GM18508 (cell line): Measurements from ENCODE around the gene COL2A1.

Experiments used
- ATAC-seq: cut with Tn5 transposase; IDR thresholded peaks from one replicate; pipeline ENCODE4 v1.9.1; 2021; ENCODE audit warnings: moderate number of reproducible peaks; ENCODE audit not compliant: insufficient read depth, unreplicated experiment

The COL2A1 gene

DNA sequence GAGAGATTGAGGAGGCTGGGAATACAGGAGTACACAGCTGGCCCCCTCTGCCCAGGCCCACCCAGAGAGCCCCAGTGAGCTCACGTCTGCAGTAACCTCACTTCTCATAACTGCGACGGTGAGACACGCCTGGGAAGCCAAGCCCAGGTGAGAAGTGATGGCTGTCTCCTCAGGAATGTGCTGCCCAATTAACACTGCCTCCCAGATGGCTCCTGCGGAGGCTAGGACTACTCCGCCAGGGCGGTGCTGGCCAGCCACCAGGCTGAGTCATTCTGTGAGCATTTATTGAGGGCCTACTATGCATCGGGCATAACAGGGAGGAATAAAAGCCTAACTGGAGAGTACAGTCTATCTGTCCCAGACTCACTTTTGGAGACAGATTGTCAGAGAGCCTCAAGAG lies 50.2 kb downstream of the COL2A1 start:
- ATAC-seq: no peak

DNA sequence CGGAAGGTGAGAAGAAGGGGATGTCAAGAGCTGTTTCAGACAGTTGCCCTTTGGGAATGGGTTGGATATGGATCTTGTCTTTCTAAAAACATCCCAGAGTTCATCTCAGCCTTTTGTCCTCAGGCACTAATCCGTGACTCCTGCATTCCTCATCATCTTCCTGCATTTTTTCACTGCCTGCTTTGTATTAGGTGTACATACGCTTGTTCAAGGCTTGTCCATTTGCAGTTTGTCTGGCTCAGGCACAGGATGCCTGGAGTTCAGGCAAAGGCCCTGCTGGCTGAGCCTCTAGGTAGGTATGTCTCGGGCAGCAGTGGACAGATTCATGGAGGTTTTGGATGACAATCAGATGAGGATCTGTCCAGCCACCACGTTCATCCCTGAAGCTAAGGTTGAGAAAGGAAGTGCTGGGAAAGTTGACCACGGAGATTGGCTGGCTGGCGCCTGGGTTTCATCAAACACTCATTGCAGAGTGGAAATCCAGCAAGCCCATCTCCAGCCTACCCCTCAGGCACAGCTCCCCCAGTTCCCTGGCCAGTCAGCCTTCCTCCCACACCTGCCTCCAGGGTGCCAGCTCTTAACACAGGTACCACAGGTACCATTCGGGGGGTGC lies 53.3 kb downstream of the COL2A1 start:
- ATAC-seq: no peak

DNA sequence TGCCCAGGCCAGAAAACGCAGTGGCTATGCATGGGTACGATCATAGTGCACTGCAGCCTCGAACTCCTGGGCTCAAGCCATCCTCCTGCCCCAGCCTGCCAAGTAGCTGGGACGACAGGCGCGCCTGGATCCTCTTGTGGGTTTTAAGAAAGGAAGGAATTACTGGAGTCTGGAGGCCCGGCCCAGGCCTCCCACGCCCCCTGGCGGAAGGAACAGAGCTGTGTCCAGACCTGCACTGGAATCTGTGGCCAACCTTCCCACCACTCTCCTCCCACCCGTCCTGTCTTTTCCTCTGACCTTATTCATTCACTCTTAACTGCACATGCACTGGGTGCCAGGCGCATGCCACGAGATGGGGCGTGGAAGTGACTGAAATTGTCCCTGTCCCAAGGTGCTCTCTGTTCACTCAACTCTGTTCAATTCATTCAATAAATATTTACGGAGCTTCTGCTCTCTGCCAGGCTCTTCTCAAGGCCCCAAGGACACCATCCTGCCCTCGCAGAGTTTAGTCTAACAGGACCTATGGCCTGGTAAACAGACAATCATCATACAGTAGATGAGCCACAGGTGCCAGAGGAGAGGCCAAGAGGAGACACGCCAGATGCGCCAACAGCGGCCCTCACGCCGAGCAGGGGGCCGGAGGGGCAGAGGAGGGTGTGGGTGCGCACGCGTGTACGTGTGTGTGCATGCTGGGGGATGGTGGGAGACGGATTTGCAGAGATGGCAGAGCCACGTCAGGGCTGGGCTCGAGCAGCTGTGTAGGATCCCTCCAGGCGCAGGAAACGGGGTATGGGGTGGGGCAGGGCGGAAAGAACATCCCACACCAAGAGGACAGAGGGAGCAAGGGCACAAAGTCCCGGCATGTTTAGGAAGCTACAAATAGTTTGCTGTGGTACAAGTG lies 54.6 kb downstream of the COL2A1 start:
- no peak for ATAC-seq

DNA sequence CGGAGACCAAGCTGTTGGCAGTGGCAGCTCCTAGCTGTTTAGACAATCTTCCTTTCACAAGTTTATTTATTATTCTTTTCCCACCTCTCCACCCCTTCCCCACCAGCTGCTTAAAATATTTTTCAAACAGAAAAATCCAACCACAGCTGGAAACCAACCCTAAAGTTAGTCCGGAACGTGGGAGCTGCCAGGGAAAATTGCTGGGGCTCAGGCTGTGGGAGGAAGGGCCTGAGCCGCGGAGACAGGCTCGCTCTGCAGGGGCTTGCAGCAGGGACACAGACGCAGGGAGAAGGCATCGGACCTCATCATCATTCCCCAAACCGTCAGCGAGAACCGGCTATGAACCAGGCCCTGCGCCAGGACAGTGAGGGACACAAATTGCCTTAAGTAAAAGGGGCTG lies 56.9 kb downstream of the COL2A1 start:
- ATAC-seq: no peak

DNA sequence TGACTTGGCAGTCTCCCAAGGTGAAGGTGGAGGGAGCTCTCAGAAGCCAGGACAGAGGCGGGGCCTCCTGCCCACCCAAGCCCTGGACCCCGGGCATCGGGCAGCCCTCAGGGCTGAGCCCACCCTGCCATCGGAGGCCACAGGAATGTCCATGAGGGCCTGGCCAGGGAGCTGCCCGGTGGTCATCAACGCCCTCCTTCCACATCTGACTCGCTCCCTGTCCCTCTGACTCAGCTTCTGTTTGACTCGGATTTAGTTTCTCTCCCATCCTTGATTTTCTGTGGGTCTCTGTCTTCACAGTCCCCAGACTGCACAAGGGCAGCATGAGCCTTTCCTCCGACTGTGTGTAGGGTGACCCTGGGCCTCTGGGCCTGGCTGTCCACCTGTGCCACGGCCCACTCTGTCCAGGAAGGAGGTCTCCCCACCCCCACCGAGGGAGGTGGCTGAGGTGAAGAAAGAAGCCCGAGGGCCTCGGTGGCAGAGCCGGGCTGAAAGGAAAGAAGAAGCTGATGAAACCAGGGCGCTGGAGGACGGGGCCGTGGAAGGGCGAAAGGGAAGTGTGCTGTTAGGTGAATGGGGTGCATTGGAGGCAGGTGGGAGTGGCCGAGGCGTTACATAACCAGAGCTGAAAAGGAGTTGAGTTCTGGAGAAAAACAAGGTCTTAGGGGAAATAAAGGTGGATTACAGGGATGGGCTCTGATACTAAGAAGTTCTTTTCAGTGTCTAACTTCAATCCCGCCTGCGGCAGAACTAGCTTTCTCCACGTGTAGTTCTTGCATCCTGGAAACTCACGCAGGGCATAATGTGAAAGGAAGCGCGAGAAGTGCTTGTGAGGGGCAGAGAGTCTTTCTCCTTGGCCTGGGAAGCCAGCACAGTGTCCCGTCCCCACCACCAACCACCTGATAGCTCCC lies 57.6 kb downstream of the COL2A1 start:
- ATAC-seq: no peak

DNA sequence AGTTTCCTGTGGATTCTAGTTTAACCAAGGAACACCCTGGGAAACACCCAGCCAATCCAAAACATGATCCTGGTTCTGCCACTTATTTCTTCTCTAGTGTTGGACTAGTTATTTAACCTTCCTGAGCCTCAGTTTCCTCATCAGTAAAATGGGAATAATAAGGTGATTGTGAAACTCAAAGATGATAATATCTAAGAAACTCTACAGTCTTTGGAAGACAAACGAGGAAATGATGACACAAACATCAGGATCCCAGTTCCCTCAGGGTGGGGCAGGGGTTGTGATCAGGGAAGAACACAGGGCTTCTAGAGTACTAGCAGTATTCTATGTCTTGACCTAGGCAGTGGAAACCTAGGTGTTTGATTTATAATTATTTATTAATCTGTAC lies 58.9 kb downstream of the COL2A1 start:
- ATAC-seq: no peak

DNA sequence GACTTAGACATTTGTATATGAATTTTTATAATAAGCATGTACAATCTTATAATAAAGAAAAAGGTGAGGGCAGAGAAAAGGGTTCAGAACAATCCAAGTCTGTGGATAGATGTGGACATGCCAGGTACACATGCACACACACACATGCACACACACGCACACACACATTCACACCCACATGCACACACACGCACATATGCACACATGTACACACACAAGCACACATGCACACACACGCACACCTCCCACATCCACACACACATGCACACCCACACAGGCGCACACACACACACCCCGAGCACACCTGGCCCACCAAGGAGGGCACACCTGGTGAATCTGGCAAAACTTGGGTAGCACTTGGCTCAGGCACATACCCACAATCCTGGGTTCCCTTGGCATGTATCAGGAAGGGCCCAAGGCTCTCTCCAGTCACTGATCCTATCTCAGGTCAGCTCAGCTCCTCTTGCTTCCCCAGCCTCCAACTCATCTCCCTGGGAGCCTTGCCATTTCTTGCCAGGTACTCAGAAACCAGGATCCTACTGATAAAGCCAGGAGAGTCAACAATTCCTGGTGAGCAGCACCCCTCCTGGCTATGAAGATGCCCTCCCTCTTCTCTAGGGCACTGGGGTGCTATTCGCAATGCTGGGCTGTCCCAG lies 59.5 kb downstream of the COL2A1 start:
- ATAC-seq: no peak

DNA sequence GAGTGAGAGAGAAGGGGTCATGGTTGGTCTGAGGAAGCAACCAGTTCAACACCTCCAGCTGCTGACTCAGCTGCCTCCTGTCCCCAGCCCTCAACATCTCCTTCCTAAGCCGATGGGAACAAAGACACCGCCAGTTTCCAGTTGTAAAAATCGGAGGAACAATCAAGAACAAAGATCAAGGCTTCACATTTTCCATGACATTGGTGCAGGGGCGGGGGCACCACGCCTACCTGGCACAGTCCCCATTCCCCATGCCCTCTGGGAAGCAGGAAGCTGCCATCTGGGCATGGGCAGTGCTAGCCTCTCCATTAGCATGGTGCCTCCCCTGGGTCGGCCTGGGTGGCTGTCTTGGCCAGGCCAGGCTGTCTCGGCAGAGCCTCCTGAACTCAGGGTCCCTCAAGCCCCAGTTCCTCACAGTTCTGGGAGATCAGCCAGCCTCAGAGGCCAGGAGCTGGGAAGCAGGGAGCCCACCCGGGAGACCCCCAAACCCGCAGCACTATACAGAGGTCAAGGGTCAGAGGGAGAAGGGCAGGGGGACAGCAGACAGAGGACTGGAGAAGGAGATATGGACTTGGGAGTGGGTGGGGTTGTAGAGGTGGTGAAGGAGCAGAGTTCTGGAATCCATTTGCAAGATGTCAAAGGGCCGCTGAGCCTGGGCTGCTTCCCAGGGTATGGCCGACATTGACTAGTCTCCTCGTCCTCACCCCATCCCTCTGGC lies 60.5 kb downstream of the COL2A1 start:
- ATAC-seq: no peak

DNA sequence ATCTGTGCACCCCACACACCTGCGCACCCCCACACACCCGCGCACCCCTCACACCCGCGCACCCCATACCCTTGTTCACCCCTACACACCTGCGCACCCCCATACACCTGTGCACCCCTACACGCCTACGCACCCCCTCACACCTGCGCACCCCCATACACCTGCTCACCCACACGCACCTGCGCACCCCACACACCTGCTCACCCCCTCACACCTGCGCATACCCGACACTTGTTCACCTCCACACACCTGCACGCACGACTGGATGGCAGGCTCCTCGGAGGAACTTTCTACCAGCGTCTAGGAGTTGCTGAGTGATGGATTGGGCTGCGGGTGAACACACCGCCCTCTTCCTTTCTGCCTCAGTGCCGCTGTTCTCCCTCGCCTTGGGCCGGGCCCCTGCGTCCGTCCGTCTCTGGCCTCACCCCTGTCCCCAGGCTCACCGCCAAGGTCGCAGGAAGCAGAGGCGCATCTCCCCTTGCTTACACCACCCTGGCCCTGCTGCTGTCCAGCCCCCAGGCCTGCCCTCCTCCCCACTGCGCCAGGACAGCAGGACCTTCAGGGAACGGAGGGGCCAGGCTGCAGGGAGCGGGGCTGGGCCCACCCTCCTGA lies 61.6 kb downstream of the COL2A1 start:
- no peak for ATAC-seq

DNA sequence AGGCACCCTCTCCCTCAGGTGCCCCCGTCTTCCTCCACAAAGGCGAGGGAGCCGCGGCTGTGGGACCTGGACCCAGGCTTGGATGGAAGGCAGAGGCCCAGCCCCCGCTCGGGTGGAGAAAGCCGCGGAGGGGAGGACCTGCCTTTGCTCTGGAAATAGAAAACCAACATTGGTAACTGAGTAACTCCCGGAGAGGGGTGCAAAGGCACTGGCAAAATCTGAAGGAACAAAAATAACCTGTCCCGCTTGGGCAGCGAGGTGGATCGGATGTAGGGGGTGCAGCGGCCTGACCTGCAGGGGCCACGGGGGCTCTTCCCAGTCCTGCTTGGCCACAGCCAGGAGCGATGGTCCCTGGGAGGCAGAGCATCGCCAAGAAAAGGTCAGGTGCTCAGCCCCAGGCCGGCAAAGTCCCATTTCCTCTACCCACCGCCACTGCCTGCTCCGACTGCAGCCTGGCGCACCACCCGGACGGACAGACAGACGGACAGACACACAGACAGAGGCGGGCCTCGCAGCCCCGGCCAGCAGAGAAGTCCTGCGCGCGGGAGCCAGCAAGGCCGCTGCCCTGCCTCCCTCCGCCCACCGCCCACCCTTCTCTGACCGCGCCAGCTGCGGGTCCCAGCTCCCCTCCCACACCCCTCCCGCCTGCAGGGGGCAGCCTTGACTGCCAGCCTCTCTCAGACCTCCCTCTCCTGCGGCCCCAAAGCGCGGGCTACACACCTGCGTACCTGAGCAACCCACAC lies 62.2 kb downstream of the COL2A1 start:
- no peak for ATAC-seq

DNA sequence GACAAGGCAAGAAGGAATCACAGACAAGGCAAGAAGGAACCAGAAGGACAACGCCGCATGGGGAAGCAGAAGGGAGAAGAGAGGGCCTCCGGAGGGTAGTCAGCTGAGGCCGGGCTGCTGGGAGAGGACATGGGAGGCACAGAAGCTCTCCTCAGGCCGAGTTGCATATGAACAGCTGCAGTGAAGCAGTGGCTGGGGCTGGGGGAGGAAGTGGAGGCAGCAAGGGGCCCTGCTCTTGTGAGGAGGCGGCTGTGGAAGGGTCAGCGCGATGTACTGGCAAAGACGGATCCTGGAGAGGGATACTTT lies 62.8 kb downstream of the COL2A1 start:
- ATAC-seq: no peak

DNA sequence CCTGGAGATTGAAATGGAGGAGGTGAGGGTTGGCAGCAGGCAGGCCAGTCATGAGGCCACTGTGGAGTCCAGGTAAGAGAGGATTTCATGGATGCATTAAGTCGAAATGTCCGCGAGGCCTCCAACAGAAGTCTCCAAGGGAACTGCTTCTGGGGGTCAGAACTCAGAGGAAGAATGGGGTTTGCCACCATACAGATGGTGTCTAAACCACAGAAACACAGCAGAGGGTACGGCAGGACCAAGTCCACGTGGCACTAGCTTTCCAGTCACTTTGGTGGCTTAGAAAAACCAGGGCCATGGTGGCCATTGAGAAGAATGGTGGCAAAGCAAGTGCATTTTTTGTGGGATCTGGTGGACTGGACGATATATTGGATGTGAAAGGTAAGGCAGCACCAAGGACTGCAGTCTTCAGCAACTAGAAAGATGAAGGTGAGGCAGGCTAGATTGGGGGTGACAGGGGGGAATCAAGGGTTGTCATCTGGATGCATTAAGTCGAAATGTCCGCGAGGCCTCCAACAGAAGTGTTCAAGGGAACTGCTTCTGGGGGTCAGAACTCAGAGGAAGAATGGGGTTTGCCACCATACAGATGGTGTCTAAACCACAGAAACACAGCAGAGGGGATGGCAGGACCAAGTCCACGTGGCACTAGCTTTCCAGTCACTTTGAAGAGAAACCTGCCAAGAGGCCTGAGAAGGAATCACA lies 63.4 kb downstream of the COL2A1 start:
- ATAC-seq: no peak

DNA sequence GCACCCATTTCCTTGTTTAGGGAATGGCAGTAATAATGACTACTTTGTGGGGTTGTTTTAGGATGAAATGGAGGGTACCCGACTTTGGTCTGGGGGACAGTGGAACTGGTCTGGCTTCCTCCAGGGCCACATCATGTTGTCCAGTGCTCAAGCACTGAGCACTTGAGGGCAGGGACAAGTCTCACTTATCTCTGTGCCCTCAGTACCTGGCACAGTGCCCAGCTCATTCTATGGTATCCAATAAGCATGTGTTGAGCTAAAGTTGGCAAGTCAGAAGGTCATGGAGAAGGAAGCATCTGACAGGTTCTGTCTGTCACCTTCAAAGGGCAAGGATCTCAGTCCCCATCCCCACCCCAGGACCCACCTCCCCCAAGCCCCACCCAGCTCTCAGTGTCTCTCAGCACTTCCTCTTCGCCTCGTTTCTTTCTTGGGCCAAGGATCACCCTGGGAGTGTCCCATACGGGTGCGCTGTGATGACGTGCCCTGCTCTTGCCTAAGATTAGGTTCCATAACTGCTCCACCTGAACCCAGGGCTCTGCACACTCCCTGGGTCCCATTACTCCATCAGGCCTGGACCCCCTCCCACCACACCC lies 65.2 kb downstream of the COL2A1 start:
- no peak for ATAC-seq

DNA sequence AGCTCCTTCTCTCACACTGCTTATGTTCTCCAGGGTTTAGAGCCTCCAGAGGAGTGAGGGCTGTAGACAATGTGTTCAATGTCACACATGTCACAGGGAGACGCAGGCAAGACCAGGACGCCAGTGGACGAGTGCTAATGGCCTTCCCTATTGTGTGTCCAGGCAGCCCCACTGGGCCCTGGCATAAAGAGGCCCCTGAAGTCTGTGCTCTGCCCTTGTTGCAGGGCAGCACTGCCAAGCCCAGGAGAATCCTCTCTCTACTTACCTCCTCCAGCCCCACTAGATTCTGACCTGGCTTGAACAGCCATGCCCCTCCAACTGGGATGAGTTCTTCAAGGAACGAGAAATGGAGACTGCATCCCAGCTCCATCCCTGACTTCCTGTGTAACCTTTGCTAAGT lies 65.7 kb downstream of the COL2A1 start:
- no peak for ATAC-seq

DNA sequence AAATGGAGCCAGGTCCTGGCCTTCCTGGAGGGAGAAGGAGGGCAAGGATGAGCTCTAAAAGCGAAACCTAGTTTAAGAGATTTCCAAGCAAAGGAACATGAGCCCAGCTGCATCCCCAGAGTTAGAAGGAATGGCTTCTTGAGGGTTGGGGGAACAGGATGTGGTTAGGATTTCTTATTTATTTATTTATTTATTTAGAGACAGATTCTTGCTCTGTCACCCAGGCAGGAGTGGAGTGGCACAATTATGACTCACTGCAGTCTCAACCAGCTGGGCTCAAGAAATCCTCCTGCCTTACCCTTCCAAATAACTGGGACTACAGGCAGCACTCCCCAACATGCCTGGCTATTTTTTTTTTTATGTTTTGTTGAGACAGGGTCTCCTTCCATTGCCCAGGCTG lies 66.2 kb downstream of the COL2A1 start:
- no peak for ATAC-seq

DNA sequence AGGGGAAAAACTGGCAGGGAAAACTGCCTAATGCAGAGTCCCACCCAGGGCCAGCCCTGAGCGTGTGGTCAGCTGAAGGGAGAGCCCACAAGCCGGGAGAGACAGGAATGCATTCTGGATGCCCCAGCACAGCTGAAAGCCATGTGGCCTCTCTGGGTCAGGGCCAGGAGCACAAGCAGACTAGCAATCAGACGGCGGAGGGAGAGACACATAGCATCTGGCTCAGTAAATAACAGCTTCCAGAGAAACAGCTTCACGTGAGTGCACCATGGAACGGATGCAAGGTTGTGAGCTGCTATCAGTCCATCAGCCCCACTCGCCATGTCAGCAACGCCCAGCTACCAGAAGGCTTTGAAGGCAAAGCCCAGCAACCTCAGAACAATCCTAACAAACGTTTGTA lies 69.1 kb downstream of the COL2A1 start:
- ATAC-seq: no peak

DNA sequence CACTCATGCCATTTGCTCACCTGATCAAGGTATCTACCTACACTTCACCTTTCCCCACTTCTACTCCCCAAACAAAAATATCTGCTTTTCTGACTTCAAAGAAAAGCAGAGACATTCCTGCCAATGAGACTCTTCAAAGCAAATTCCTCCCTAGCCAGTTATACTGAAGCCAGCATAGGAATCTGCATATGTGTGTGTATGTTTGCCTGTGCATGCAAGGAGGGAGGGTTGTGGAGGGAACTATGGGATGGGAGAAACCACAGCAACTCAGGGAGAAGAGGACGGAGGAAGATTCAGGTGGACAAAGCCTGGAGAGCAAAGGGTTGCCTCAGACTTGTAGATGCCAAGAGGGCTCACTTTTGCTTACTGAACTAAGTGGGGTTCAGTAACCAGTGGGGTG lies 73.1 kb downstream of the COL2A1 start:
- ATAC-seq: no peak

DNA sequence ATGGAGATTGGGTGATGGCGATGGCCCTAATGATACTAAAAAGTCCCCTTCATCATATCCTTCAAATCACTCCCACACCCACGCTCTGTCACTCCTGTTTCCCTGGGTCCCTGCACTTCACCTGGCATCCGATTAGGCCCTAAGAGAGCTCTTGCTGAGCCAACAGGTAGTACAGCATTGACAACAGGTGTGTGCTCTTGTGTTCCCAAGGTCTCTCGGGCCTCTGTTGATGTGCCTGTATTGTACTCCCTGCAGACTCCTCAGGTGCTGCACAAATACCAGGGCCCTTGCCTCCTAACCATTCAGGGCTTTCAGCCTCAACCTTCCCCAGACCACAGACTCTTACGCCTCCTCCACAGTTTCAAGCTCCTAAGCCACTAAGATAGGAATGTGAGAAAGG lies 73.6 kb downstream of the COL2A1 start:
- no peak for ATAC-seq
